ENCODE results near the gene LRRC10B. TPM values are rescaled to one million over a fixed set of nuclear protein-coding genes. Genes with fewer than 3 reads are reported as not detected.

LRRC10B gene
- total RNA-seq, 1 experiment from 2014 or later = not detected

DNA sequence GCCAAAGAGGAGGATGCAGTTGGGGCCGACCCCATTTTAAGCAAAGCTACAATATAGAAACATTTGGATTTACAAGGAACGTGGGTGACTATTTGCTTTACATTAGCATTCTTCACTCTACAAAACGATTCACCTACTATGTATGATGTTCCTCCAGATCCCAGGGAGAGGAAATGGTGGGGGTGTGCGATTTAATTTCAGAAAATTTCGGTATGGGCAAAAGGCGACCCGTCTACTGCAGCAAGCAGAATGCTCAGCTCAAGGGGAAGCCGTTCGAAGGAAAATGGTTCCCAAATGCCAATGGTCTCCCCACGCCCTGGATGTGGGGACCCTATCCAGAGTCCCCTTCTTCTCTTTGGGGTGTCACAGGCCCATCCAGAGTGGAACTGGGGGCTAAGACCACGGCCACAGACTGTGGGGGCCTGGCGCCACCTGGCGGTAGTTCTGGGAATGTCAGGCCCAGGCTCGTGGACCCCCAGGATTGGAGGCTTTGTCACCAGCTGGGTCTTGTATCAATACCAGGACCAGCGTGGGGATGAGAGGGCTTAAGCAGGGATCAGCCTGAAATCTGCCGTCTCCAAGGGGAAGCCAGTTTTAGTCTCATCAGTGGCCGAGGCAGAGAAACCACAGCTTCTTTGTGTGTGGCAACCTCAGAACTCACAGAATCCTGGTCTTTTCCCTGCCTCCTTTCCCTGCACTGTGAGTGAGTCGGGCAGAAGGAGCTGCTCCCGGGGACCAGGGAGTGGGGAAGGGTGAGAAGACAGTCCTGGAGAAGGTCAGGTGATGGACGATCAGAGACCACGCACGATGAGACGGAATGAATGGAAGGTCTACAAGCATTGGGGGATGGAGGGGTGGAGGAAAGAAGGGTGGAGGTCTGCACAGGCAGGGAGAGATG is 8.4 kb downstream of the LRRC10B start:
- H3K9me3 ChIP-seq (ENCODE audit: control insufficient read depth in 1 of 2, insufficient read depth in 1 of 2, low read depth in 1 of 2, low read length in 2 of 2) = no peaks in the 10 kb centered on the region
- no peak overlapping the region for H3K4me3 ChIP-seq (replicated peaks in 1 of 2; ENCODE audit: low read depth in 1 of 2, low read length in 2 of 2)
- no peaks in the 10 kb centered on the region for H3K9me2 ChIP-seq (ENCODE audit: insufficient read depth)
- no peaks in the 10 kb centered on the region for H3K79me2 ChIP-seq (ENCODE audit: insufficient read depth, low read length)
- ChIA-PET RAD21 (ENCODE audit: low non-redundant PET in 1 of 2, low total read pairs in 2 of 2, uncharacterized antibody in 2 of 2, unreplicated experiment in 2 of 2) (interaction anchor here (0.7 to 1.4 kb wide), 3 partner anchors 34 to 39 kb away, joined by 3 to 5 read pairs (median 4); no protein-coding TSS in a partner anchor), CTCF (interaction anchor here (0.8 to 2.8 kb wide), 22 partner anchors 8 to 216 kb away, joined by 3 to 32 read pairs (median 4); partner anchors contain the start of genes CPSF7, LRRC10B and SDHAF2), POLR2A (interaction anchor here (0.8 to 1.3 kb wide), 2 partner anchors 70 to 155 kb away, joined by 3 read pairs; partner anchors contain the start of genes CYB561A3 and TMEM138)
- intact Hi-C loops (cut with micrococcal nuclease) = loop anchor here (1.0 kb wide), 2 partner anchors 40 to 71 kb away; no protein-coding TSS in a partner anchor
- no peaks in the 10 kb centered on the region for H4K20me1 ChIP-seq (ENCODE audit: insufficient read depth)
- BruUV-seq (replicated peaks) = no TSS peak
- peaks cover 8 to 14% of the 10 kb centered on the region in 2 experiments; a peak in 2 of 4 replicates for H3K4me1 ChIP-seq (ENCODE audit: control insufficient read depth in 1 of 2, insufficient read depth in 2 of 2, low read length in 2 of 2)
- peak; percentile 75 for ATAC-seq
- H3K4me2 ChIP-seq (ENCODE audit: low read length) = no peak overlapping the region
- no peak overlapping the region for H3K27ac ChIP-seq (ENCODE audit: low read depth, low read length)
- peaks cover 0 to 6% of the 10 kb centered on the region in 2 experiments; a peak in 1 of 4 replicates for H3K36me3 ChIP-seq (ENCODE audit: control insufficient read depth in 1 of 2, insufficient read depth in 2 of 2, low read length in 2 of 2)
- no peaks in the 10 kb centered on the region for H3K27me3 ChIP-seq (ENCODE audit: insufficient read depth, low read length)
- DNase-seq (ENCODE audit: low read depth, low spot score) = no peak
- TF ChIP-seq ZNF274 (IDR thresholded peaks at IDR 0.05; ENCODE audit: low read depth, low read length) = no peak
- no peak for TF ChIP-seq ZBTB33 (IDR thresholded peaks at IDR 0.05; ENCODE audit: extremely low read depth, insufficient replicate concordance, low read length)
- TF ChIP-seq EZH2phosphoT487 (IDR thresholded peaks at IDR 0.05; ENCODE audit: borderline replicate concordance) = no peak
- TF ChIP-seq CEBPB (IDR thresholded peaks at IDR 0.05; ENCODE audit: low read depth) = no peak
- peak; percentile 81 to 99 (median 98) for TF ChIP-seq CTCF (IDR thresholded peaks at IDR 0.05 in 2 of 3, conservative IDR thresholded peaks at IDR 0.05 in 1 of 3; ENCODE audit: borderline replicate concordance in 1 of 3, insufficient read depth in 1 of 3, low read depth in 2 of 3, low read length in 2 of 3)
- no peak for TF ChIP-seq JUND (IDR thresholded peaks at IDR 0.05)
- TF ChIP-seq, protein P1, sequence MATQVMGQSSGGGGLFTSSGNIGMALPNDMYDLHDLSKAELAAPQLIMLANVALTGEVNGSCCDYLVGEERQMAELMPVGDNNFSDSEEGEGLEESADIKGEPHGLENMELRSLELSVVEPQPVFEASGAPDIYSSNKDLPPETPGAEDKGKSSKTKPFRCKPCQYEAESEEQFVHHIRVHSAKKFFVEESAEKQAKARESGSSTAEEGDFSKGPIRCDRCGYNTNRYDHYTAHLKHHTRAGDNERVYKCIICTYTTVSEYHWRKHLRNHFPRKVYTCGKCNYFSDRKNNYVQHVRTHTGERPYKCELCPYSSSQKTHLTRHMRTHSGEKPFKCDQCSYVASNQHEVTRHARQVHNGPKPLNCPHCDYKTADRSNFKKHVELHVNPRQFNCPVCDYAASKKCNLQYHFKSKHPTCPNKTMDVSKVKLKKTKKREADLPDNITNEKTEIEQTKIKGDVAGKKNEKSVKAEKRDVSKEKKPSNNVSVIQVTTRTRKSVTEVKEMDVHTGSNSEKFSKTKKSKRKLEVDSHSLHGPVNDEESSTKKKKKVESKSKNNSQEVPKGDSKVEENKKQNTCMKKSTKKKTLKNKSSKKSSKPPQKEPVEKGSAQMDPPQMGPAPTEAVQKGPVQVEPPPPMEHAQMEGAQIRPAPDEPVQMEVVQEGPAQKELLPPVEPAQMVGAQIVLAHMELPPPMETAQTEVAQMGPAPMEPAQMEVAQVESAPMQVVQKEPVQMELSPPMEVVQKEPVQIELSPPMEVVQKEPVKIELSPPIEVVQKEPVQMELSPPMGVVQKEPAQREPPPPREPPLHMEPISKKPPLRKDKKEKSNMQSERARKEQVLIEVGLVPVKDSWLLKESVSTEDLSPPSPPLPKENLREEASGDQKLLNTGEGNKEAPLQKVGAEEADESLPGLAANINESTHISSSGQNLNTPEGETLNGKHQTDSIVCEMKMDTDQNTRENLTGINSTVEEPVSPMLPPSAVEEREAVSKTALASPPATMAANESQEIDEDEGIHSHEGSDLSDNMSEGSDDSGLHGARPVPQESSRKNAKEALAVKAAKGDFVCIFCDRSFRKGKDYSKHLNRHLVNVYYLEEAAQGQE (IDR thresholded peaks at IDR 0.05; ENCODE audit: low read depth) = no peak
- TF ChIP-seq RAD21 (IDR thresholded peaks at IDR 0.05; ENCODE audit: low read depth) = peak; percentile 82
- TF ChIP-seq TCF7L2 (IDR thresholded peaks at IDR 0.05; ENCODE audit: borderline replicate concordance, extremely low read depth, insufficient read depth, insufficient read length) = no peak
- TF ChIP-seq SP1 (IDR thresholded peaks at IDR 0.05; ENCODE audit: low read depth) = no peak
- no peak overlapping the region for H3K9ac ChIP-seq (ENCODE audit: low read length)
- H2AFZ ChIP-seq (ENCODE audit: low read depth, low read length, poor library complexity, severe bottlenecking) = no peak overlapping the region

All from HCT116 (cell line).